ENCODE measurements around the gene HSPB8.

Gene HSPB8

DNA sequence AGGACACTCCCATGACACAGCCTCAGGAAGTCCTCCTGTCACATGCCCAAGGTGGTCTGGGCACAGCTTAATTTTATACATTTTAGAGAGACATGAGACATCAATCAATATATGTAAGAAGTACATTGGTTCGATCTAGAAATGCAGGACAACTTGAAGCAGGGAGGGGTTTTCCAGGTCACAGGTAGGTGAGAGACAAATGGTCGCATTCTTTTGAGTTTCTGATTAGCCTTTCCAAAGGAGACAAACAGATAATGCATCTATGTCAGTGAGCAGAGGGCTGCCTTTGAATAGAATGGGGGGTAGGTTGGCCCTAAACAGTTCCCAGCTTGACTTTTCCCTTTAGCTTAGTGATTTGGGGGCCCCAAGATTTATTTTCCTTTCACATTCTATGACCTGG, 2.5 kb downstream of the HSPB8 start:
- DNase-seq (ENCODE audit: low read depth in 1 of 2, low spot score in 1 of 2), result no peak
- Histone ChIP-seq H3K4me3 (replicated peaks; ENCODE audit: insufficient read depth, low read length) (no peak overlapping the region), H3K27me3 (ENCODE audit: insufficient read depth, poor library complexity, severe bottlenecking) (peaks cover 3% of the 10 kb centered on the region), H3K27ac (replicated peaks) (no peak overlapping the region)
- TF ChIP-seq GABPA (IDR thresholded peaks at IDR 0.05; ENCODE audit: low read depth), result no peak
- TF ChIP-seq, protein P1, sequence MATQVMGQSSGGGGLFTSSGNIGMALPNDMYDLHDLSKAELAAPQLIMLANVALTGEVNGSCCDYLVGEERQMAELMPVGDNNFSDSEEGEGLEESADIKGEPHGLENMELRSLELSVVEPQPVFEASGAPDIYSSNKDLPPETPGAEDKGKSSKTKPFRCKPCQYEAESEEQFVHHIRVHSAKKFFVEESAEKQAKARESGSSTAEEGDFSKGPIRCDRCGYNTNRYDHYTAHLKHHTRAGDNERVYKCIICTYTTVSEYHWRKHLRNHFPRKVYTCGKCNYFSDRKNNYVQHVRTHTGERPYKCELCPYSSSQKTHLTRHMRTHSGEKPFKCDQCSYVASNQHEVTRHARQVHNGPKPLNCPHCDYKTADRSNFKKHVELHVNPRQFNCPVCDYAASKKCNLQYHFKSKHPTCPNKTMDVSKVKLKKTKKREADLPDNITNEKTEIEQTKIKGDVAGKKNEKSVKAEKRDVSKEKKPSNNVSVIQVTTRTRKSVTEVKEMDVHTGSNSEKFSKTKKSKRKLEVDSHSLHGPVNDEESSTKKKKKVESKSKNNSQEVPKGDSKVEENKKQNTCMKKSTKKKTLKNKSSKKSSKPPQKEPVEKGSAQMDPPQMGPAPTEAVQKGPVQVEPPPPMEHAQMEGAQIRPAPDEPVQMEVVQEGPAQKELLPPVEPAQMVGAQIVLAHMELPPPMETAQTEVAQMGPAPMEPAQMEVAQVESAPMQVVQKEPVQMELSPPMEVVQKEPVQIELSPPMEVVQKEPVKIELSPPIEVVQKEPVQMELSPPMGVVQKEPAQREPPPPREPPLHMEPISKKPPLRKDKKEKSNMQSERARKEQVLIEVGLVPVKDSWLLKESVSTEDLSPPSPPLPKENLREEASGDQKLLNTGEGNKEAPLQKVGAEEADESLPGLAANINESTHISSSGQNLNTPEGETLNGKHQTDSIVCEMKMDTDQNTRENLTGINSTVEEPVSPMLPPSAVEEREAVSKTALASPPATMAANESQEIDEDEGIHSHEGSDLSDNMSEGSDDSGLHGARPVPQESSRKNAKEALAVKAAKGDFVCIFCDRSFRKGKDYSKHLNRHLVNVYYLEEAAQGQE (IDR thresholded peaks at IDR 0.05; ENCODE audit: insufficient replicate concordance, low read depth), result no peak
- TF ChIP-seq CTCF (IDR thresholded peaks at IDR 0.05; ENCODE audit: insufficient read depth, low read length), result no peak
- no peak for TF ChIP-seq SPI1 (IDR thresholded peaks at IDR 0.05; ENCODE audit: borderline replicate concordance, low read depth)
- no peak for TF ChIP-seq POLR2AphosphoS5 (IDR thresholded peaks at IDR 0.05; ENCODE audit: low read depth)

DNA sequence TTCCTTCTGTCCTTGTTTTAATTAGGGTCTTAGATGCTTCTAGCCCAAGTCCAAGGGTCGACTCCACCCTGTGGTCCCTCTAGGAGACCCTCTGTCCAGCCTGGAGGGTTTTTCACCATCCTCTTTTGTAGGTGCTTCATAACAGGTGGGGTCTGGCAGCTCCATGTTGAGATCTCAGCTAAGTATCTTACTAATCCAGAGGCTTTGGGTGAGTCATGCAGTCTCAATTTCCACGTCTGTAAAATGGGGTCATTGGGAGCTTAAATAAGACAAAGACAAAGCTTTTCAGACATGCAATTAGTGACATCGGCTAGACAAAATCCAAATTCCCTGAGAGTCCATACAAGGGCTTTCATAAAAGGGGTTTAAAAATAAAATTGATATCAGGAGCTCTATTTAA, 3.2 kb downstream of the HSPB8 start:
- H3K27me3 ChIP-seq (ENCODE audit: insufficient read depth, poor library complexity, severe bottlenecking), result peaks cover 3% of the 10 kb centered on the region
- DNase-seq (ENCODE audit: low read depth in 1 of 2, low spot score in 1 of 2), result no peak
- TF ChIP-seq, protein P1 (IDR thresholded peaks at IDR 0.05; ENCODE audit: insufficient replicate concordance, low read depth), result no peak
- TF ChIP-seq CTCF (IDR thresholded peaks at IDR 0.05; ENCODE audit: insufficient read depth, low read length) (no peak), SPI1 (IDR thresholded peaks at IDR 0.05; ENCODE audit: borderline replicate concordance, low read depth) (no peak), GABPA (IDR thresholded peaks at IDR 0.05; ENCODE audit: low read depth) (no peak), POLR2AphosphoS5 (IDR thresholded peaks at IDR 0.05; ENCODE audit: low read depth) (no peak)
- no peak overlapping the region for H3K4me3 ChIP-seq (replicated peaks; ENCODE audit: insufficient read depth, low read length)
- no peak overlapping the region for H3K27ac ChIP-seq (replicated peaks)

DNA sequence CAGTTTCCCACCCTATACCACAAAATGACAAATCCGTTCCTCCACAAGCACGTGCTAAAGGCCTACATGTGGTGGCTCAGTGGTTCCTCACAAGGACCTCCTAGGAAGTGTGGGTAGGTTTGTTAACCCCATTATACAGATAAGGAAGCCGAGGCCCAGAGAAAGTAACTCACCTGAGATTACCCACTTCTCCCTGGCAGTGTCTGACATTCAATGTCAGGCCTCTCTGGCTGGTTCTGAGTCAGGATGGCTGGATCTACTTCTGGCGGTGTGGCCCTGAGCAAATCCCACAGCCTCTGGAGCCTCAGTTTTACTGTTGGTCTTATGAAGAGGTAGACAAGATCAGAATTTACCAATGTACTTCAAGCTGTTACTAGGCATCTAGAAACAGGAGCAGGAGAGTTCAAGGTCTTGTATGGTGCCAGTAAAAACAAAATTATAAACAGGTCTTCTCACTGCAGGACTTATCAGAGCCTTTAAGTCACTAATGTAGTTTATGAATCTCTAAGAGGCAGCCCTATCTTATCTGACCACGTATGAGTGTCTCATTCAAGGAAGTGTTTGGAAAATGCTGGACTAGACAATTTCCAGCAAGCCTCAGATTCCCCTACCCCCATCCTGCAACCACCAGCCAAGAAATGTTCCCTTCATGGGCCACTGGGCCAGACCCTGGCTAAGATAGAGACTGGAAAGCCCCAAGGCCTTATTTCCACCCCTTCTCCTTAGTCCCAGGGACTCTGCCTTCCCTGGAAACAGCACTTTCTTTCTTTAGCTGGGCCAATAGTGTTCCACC, 4.2 kb downstream of the HSPB8 start:
- Histone ChIP-seq H3K27ac (replicated peaks) (no peak overlapping the region), H3K27me3 (ENCODE audit: insufficient read depth, poor library complexity, severe bottlenecking) (peaks cover 3% of the 10 kb centered on the region), H3K4me3 (replicated peaks; ENCODE audit: insufficient read depth, low read length) (no peak overlapping the region)
- DNase-seq (ENCODE audit: low read depth in 1 of 2, low spot score in 1 of 2), result no peak
- TF ChIP-seq POLR2AphosphoS5 (IDR thresholded peaks at IDR 0.05; ENCODE audit: low read depth), result no peak
- TF ChIP-seq, protein P1 (IDR thresholded peaks at IDR 0.05; ENCODE audit: insufficient replicate concordance, low read depth), result no peak
- TF ChIP-seq SPI1 (IDR thresholded peaks at IDR 0.05; ENCODE audit: borderline replicate concordance, low read depth), result no peak
- TF ChIP-seq CTCF (IDR thresholded peaks at IDR 0.05; ENCODE audit: insufficient read depth, low read length), result no peak
- TF ChIP-seq GABPA (IDR thresholded peaks at IDR 0.05; ENCODE audit: low read depth), result no peak
